Nephron progenitor cell (in vitro differentiated cells): Measurements from ENCODE around the gene CADPS2.

Experiments
- DNase-seq: peaks from one replicate; pipeline ENCODE4 v3.0.0; 2021
- H3K27ac Mint-ChIP-seq: 2 replicates; pipeline ENCODE4 v1.8.0; 2021; ENCODE audit warnings: mild to moderate bottlenecking, moderate library complexity, mixed read lengths
- H3K27me3 Mint-ChIP-seq: 2 replicates; pipeline ENCODE4 v1.8.0; 2021; ENCODE audit warnings: mild to moderate bottlenecking, low read depth, mixed read lengths; ENCODE audit not compliant: poor library complexity
- H3K36me3 Mint-ChIP-seq: 2 replicates; pipeline ENCODE4 v1.8.0; 2021; ENCODE audit warnings: low read depth, mixed read lengths
- H3K4me1 Mint-ChIP-seq: 2 replicates; pipeline ENCODE4 v1.8.0; 2021; ENCODE audit warnings: mixed read lengths
- H3K4me3 Mint-ChIP-seq: 2 replicates; pipeline ENCODE4 v1.8.0; 2021; ENCODE audit warnings: mild to moderate bottlenecking, moderate library complexity, mixed read lengths
- H3K9me3 Mint-ChIP-seq: 2 replicates; pipeline ENCODE4 v1.8.0; 2021; ENCODE audit warnings: mild to moderate bottlenecking, moderate library complexity, mixed read lengths
- CTCF ChIP-seq: fragments of 200-600 bp; sonication (generic); IDR thresholded peaks from 2 replicates; pipeline ENCODE4 v1.5.0; 2021; ENCODE audit warnings: antibody characterized with exemption

CADPS2 gene

GRCh38 chr7:122767339-122767738 is 118.9 kb downstream of the CADPS2 start:
- Mint-ChIP-seq H3K9me3 (no peaks in the 10 kb centered on the region), H3K4me1 (peaks cover 17% of the 10 kb centered on the region), H3K36me3 (no peaks in the 10 kb centered on the region), H3K4me3 (no peak overlapping the region), H3K27ac (no peak overlapping the region), H3K27me3 (no peaks in the 10 kb centered on the region)
- DNase-seq = no peak
- TF ChIP-seq CTCF = no peak

- DNase-seq = no peak
- Mint-ChIP-seq H3K36me3 (no peaks in the 10 kb centered on the region), H3K4me1 (peaks cover 14% of the 10 kb centered on the region), H3K4me3 (no peak overlapping the region), H3K27me3 (no peaks in the 10 kb centered on the region), H3K9me3 (no peaks in the 10 kb centered on the region), H3K27ac (no peak overlapping the region)
- no peak for TF ChIP-seq CTCF
Observed at GRCh38 chr7:122766593-122766992, 119.7 kb downstream of the CADPS2 start.

- no peak for DNase-seq
- Mint-ChIP-seq H3K27me3 (no peaks in the 10 kb centered on the region), H3K27ac (no peak overlapping the region), H3K4me1 (no peaks in the 10 kb centered on the region), H3K4me3 (no peak overlapping the region), H3K9me3 (no peaks in the 10 kb centered on the region), H3K36me3 (no peaks in the 10 kb centered on the region)
- no peak for TF ChIP-seq CTCF
Observed at GRCh38 chr7:122764902-122765301, 121.4 kb downstream of the CADPS2 start.

GRCh38 chr7:122764020-122764419 is 122.2 kb downstream of the CADPS2 start:
- TF ChIP-seq CTCF = no peak
- DNase-seq = no peak
- H3K4me3 Mint-ChIP-seq = no peak overlapping the region
- H3K27ac Mint-ChIP-seq = no peak overlapping the region
- no peaks in the 10 kb centered on the region for H3K9me3 Mint-ChIP-seq
- H3K4me1 Mint-ChIP-seq = no peaks in the 10 kb centered on the region
- H3K27me3 Mint-ChIP-seq = no peaks in the 10 kb centered on the region
- H3K36me3 Mint-ChIP-seq = no peaks in the 10 kb centered on the region

GRCh38 chr7:122762071-122762470 is 124.2 kb downstream of the CADPS2 start:
- Mint-ChIP-seq H3K4me3 (no peak overlapping the region), H3K9me3 (no peaks in the 10 kb centered on the region), H3K36me3 (no peaks in the 10 kb centered on the region), H3K27me3 (no peaks in the 10 kb centered on the region), H3K27ac (no peak overlapping the region), H3K4me1 (no peaks in the 10 kb centered on the region)
- DNase-seq = no peak
- no peak for TF ChIP-seq CTCF

- DNase-seq = no peak
- no peak for TF ChIP-seq CTCF
- Mint-ChIP-seq H3K4me3 (no peak overlapping the region), H3K36me3 (no peaks in the 10 kb centered on the region), H3K27ac (no peak overlapping the region), H3K4me1 (no peaks in the 10 kb centered on the region), H3K27me3 (no peaks in the 10 kb centered on the region), H3K9me3 (no peaks in the 10 kb centered on the region)
Observed at GRCh38 chr7:122758501-122758900, 127.8 kb downstream of the CADPS2 start.
